ENCODE data around the gene VTI1A.

The VTI1A gene

DNA sequence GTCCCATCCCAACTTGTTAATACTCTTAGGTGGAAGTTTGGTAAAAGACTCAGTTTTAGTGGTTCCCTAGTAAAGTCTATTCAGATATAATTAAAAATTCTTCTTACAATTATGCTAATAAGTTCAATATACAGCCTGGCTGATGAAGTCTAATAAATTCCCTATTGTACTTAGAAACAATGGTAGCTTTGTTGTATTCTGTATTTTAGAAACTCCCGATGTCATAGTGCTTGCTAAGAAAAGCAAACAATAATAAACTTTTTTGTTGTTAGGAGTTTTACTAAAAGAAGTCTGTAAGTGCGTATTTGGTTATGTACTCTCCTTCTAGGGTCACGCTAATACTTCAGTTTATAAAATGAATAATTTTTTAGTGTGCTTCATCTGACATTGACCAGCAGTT lies 206.8 kb downstream of the VTI1A start:
- in situ Hi-C loops (cut with HindIII; ENCODE audit: low sequenced_read_pairs) = no loop called here
- TF ChIP-seq, protein P1, sequence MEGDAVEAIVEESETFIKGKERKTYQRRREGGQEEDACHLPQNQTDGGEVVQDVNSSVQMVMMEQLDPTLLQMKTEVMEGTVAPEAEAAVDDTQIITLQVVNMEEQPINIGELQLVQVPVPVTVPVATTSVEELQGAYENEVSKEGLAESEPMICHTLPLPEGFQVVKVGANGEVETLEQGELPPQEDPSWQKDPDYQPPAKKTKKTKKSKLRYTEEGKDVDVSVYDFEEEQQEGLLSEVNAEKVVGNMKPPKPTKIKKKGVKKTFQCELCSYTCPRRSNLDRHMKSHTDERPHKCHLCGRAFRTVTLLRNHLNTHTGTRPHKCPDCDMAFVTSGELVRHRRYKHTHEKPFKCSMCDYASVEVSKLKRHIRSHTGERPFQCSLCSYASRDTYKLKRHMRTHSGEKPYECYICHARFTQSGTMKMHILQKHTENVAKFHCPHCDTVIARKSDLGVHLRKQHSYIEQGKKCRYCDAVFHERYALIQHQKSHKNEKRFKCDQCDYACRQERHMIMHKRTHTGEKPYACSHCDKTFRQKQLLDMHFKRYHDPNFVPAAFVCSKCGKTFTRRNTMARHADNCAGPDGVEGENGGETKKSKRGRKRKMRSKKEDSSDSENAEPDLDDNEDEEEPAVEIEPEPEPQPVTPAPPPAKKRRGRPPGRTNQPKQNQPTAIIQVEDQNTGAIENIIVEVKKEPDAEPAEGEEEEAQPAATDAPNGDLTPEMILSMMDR (IDR thresholded peaks at IDR 0.05; ENCODE audit: low read depth, low read length) = no peak
- DNase-seq (ENCODE audit: low read depth, low spot score) = no peak
- no peak overlapping the region for H3K4me3 ChIP-seq (ENCODE audit: low read depth, low read length)

DNA sequence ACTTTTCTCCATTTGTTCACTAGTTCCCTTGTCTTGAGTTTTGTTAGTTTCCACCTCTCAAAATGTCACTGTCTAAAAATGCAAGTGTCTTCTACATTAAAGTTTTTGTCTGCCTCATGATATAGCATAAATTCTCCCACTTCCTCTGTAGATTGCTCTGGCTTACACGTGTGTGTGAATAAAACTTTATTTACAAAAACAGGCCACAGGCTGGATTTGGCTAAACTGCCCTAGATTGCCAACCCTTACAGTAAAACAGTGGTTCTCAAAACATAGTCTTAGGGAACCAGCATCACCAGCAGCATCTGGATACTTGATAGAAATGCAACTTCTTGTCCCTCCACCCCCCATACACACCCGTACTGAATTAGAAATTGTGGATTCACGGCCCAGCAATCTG lies 207.8 kb downstream of the VTI1A start:
- in situ Hi-C loops (cut with HindIII; ENCODE audit: low sequenced_read_pairs) = no loop called here
- TF ChIP-seq, protein P1 (IDR thresholded peaks at IDR 0.05; ENCODE audit: low read depth, low read length) = no peak
- DNase-seq (ENCODE audit: low read depth, low spot score) = no peak
- no peak overlapping the region for H3K4me3 ChIP-seq (ENCODE audit: low read depth, low read length)

DNA sequence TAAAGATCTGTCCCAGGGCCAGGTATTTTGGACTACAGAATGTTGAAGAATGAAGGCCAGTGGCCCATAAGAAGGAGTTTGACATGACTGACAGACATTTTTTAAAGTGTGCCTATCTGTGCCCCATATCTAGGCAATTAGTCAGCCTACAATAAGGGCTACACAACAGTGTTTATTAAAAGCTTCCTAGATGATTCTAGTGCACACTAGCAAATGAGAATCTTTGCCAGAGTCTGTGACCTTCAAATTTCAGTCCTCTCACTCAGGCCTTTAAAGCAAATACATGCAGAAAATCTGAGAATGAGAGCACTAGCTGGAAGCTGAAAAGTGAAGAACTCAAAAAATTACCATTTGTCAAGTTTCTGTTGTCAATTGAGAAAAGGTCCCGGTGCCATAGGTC lies 208.7 kb downstream of the VTI1A start:
- DNase-seq (ENCODE audit: low read depth, low spot score) = no peak
- TF ChIP-seq, protein P1 (IDR thresholded peaks at IDR 0.05; ENCODE audit: low read depth, low read length) = no peak

DNA sequence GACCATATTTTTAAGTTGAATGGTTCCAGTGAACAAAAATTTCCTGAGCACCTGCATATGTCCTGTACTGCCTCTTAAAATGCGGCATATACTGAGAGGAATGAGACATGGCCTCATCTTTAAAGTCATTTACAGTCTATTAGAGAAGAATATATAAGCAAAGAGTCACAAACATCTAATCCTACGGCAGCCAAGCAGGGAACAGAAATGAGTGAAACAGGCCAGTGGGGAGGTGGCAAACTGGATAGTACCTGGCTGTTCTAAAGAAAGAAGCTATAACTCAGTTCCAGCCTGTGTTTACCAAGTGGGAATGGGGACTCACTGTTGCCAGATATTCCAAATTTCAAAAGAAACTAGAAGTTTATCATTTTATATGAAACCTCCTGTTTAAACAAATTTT lies 211.4 kb downstream of the VTI1A start:
- TF ChIP-seq, protein P1 (IDR thresholded peaks at IDR 0.05; ENCODE audit: low read depth, low read length) = no peak

More for the DNA sequence above, 208.7 kb downstream of the VTI1A start:
- in situ Hi-C loops (cut with HindIII; ENCODE audit: low sequenced_read_pairs) = no loop called here
- no peak overlapping the region for H3K4me3 ChIP-seq (ENCODE audit: low read depth, low read length)

DNA sequence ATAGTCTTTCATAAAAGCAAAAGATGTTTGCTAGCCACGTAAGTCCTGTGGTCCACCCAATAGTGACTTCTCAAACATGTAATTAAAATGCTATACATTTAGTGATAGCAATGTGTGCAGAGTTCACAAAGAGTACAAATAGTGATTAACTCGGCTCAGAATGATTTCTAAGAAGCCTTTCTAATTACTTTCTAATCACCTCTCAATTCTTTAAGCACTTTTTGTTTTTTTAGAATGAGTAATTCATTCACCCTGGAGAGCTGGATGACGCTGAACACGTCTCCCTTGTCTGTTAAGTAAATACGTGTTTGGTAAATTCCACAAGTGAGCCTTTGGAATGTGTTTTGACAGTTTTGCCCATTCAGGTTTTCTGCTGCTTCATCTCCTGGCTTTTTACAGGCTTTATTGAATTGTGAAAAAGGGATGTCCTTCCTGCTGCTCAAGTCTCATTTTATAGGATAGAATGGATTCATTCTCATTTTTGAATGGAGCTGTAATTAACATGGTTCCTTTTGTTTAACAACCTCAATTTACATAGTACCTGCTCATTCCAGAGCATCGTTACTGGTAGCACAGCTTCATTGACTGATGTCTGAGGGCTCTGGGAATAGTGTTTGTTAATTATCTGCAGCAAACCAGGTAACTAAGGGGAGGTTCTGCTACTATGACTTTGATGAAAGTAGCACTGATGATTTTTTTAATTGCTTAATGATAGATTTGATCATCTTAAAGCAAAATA lies 212.1 kb downstream of the VTI1A start:
- H3K4me3 ChIP-seq (ENCODE audit: low read depth, low read length) = no peak overlapping the region
- TF ChIP-seq, protein P1 (IDR thresholded peaks at IDR 0.05; ENCODE audit: low read depth, low read length) = no peak
- peak; percentile 52 for DNase-seq (ENCODE audit: low read depth, low spot score)
- in situ Hi-C loops (cut with HindIII; ENCODE audit: low sequenced_read_pairs) = no loop called here

More for the DNA sequence above, 211.4 kb downstream of the VTI1A start:
- in situ Hi-C loops (cut with HindIII; ENCODE audit: low sequenced_read_pairs) = no loop called here
- H3K4me3 ChIP-seq (ENCODE audit: low read depth, low read length) = no peak overlapping the region
- DNase-seq (ENCODE audit: low read depth, low spot score) = no peak

DNA sequence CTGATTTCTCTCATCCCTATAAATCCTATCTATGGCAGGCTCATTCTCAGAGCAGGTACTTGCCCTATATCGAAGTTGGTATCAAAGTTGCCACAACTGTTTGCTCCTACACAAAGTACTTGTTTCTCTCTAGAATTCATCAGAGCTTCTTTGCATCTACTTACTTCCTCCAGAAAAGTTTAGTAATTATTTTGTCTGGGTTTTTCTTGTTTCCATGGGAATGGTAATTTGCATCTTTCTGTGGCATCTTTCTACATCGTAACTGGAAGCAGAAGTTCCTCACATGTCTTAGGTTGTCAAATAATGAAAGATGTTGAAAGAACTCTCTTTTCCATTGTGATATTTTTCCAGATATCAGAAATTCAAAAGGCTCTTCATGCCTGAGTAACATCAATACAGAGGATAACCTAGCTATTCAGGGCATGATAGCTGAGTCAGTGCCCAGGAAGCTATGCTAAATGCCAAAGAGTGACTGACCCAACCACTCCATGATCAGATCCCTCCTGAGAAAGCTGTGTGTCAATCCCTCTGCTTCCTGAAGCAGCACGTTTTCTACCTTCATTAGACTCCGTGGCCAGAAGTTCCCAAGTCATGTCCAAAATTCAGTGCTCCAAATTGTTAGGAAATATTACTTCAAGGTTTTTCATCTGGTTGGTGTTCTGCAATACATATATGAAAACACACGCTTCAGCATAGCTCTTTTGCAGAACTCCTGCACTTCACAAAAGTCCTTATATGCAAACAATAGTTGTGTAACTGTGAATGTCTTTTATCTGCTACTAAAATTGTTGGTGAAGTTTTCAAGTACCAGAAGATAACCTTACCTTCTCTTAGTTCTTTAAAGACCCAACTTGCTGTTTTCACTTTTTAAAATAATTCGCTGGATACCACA lies 216.5 kb downstream of the VTI1A start:
- in situ Hi-C loops (cut with HindIII; ENCODE audit: low sequenced_read_pairs) = no loop called here
- peak; percentile 56 for DNase-seq (ENCODE audit: low read depth, low spot score)
- no peak overlapping the region for H3K4me3 ChIP-seq (ENCODE audit: low read depth, low read length)
- TF ChIP-seq, protein P1 (IDR thresholded peaks at IDR 0.05; ENCODE audit: low read depth, low read length) = no peak

Measured in astrocyte of the spinal cord (primary cell).